Smooth muscle cell of the coronary artery (primary cell): ENCODE data around the gene PRELID3B. TPM values are rescaled to one million over a fixed set of nuclear protein-coding genes. Genes with fewer than 3 reads are reported as not detected.

Experiments used
- total RNA-seq: library from RNA; depleted of rRNA; stranded (reverse); fragments of >200 nt; gene quantifications from 2 replicates; pipeline ENCODE4 v1.2.3, GENCODE V29; 2014; ENCODE audit warnings: low replicate concordance

The PRELID3B gene
- 62.6 and 75.1 TPM in 2 replicates for total RNA-seq

GRCh38 chr20:59042151-59042795 lies at the start of gene PRELID3B:
PRELID3B (minus strand) TSS chr20:59042786; CDS start chr20:59042730, 56 bp downstream.

GRCh38 chr20:59032023-59032712 lies 10.4 kb downstream of the PRELID3B start, which contains the start of gene ATP5F1E:
ATP5F1E (minus strand) TSS chr20:59032335; CDS start chr20:59032251, 84 bp downstream.

GRCh38 chr20:59019217-59019616 lies 23.4 kb downstream of the PRELID3B start, which contains the start of gene TUBB1:
TUBB1 (plus strand) TSS chr20:59019429; CDS start chr20:59019523, 94 bp downstream.

GRCh38 chr20:59006864-59007664 lies 35.5 kb downstream of the PRELID3B start, which contains the start of gene CTSZ:
CTSZ (minus strand) TSS chr20:59007254; CDS start chr20:59007128, 126 bp downstream.

Other genes starting within 250 kb of the PRELID3B start
- 0.35 and 1.1 TPM in 2 replicates for gene GNAS-AS1, start 191.9 kb downstream of the PRELID3B start, total RNA-seq
- 501 and 607 TPM in 2 replicates for gene GNAS, start 190.1 kb downstream of the PRELID3B start, total RNA-seq
- gene NELFCD, start 61.5 kb downstream of the PRELID3B start, total RNA-seq: 54.4 and 63.7 TPM in 2 replicates
- 280 and 325 TPM in 2 replicates for gene CTSZ, start 35.5 kb downstream of the PRELID3B start, total RNA-seq
- not detected in 2 replicates for gene TUBB1, start 23.4 kb downstream of the PRELID3B start, total RNA-seq
- 34.3 and 34.9 TPM in 2 replicates for gene ATP5F1E, start 10.5 kb downstream of the PRELID3B start, total RNA-seq
- not detected in 2 replicates for gene ZNF831, start 121.0 kb upstream of the PRELID3B start, total RNA-seq